ENCODE results near the gene DCHS1.
"Not testable (repeated sequence)": the region's sequence is repeated elsewhere in the genome, so short reads cannot be mapped to it uniquely, and the experiment has no call there.

The DCHS1 gene

GRCh38 chr11:6655790-6656583 lies at the start of gene DCHS1:
TSS of gene DCHS1 (minus strand) at chr11:6655809. CDS start at chr11:6641613, 14,196 bp downstream.
- no peak within 1 kb of the TSS for H3K27ac ChIP-seq
- DNase-seq (ENCODE audit: low read depth, low spot score): no peak

- no peak overlapping the region for H3K27ac ChIP-seq
- DNase-seq (ENCODE audit: low read depth, low spot score): peak; percentile 26
These were observed 47.8 kb upstream of the DCHS1 start for GRCh38 chr11:6703247-6704063.

- H3K27ac ChIP-seq; DNase-seq (ENCODE audit: low read depth, low spot score): not testable (repeated sequence)
These were observed 46.3 kb upstream of the DCHS1 start for GRCh38 chr11:6701955-6702354.

GRCh38 chr11:6695377-6695776 lies 39.8 kb upstream of the DCHS1 start:
- no peak for DNase-seq (ENCODE audit: low read depth, low spot score)
- H3K27ac ChIP-seq: no peak overlapping the region

- no peak for DNase-seq (ENCODE audit: low read depth, low spot score)
- H3K27ac ChIP-seq: peak overlapping the region; percentile 93
These were observed 38.6 kb upstream of the DCHS1 start for GRCh38 chr11:6694229-6694535.

- DNase-seq (ENCODE audit: low read depth, low spot score): peak; percentile 60
- H3K27ac ChIP-seq: peak overlapping the region; percentile 93
These were observed 38.0 kb upstream of the DCHS1 start for GRCh38 chr11:6693342-6694228.

- DNase-seq (ENCODE audit: low read depth, low spot score): no peak
- H3K27ac ChIP-seq: no peak overlapping the region
These were observed 36.5 kb upstream of the DCHS1 start for GRCh38 chr11:6692128-6692527.

GRCh38 chr11:6690431-6691132 lies 35.0 kb upstream of the DCHS1 start:
- not testable (repeated sequence) for H3K27ac ChIP-seq; DNase-seq (ENCODE audit: low read depth, low spot score)

- H3K27ac ChIP-seq: no peak overlapping the region
- DNase-seq (ENCODE audit: low read depth, low spot score): no peak
These were observed 32.3 kb upstream of the DCHS1 start for GRCh38 chr11:6687876-6688275.

- DNase-seq (ENCODE audit: low read depth, low spot score): no peak
- H3K27ac ChIP-seq: no peak overlapping the region
These were observed 30.4 kb upstream of the DCHS1 start for GRCh38 chr11:6686006-6686405.

- not testable (repeated sequence) for DNase-seq (ENCODE audit: low read depth, low spot score)
These were observed 28.5 kb upstream of the DCHS1 start for GRCh38 chr11:6684068-6684467.

GRCh38 chr11:6682936-6683861 lies 27.6 kb upstream of the DCHS1 start, which contains the start of gene MRPL17:
TSS of gene MRPL17 (minus strand) at chr11:6683340. CDS start at chr11:6683296, 44 bp downstream.
- DNase-seq (ENCODE audit: low read depth, low spot score): peak; percentile 87
- peak within 1 kb of the TSS; percentile 78 for H3K27ac ChIP-seq

More at GRCh38 chr11:6684068-6684467, 28.5 kb upstream of the DCHS1 start:
- H3K27ac ChIP-seq: peak overlapping the region; percentile 78

- DNase-seq (ENCODE audit: low read depth, low spot score): no peak
- H3K27ac ChIP-seq: peak overlapping the region; percentile 78
These were observed 27.0 kb upstream of the DCHS1 start for GRCh38 chr11:6682591-6682935.

GRCh38 chr11:6681949-6682348 lies 26.3 kb upstream of the DCHS1 start:
- H3K27ac ChIP-seq: no peak overlapping the region
- no peak for DNase-seq (ENCODE audit: low read depth, low spot score)

- no peak overlapping the region for H3K27ac ChIP-seq
- DNase-seq (ENCODE audit: low read depth, low spot score): no peak
These were observed 25.9 kb upstream of the DCHS1 start for GRCh38 chr11:6681505-6681904.

GRCh38 chr11:6677018-6677417 lies 21.4 kb upstream of the DCHS1 start:
- DNase-seq (ENCODE audit: low read depth, low spot score): no peak
- H3K27ac ChIP-seq: no peak overlapping the region

GRCh38 chr11:6674862-6675261 lies 19.3 kb upstream of the DCHS1 start:
- DNase-seq (ENCODE audit: low read depth, low spot score): no peak
- H3K27ac ChIP-seq: no peak overlapping the region

GRCh38 chr11:6674219-6674597 lies 18.6 kb upstream of the DCHS1 start:
- no peak for DNase-seq (ENCODE audit: low read depth, low spot score)
- no peak overlapping the region for H3K27ac ChIP-seq
